HUES6 (cell line): ENCODE measurements around the gene PTP4A1.
"Not testable (repeated sequence)": the region's sequence is repeated elsewhere in the genome, so short reads cannot be mapped to it uniquely, and the experiment has no call there.

Source experiments
- H3K27ac ChIP-seq: 2 replicates; pipeline ENCODE4 v1.7.0; 2013; ENCODE audit warnings: low read depth, mild to moderate bottlenecking, low read length, inconsistent platforms
- H3K27me3 ChIP-seq: 2 replicates; pipeline ENCODE4 v1.6.1; 2013; ENCODE audit warnings: low read length; ENCODE audit not compliant: control insufficient read depth, insufficient read depth
- H3K36me3 ChIP-seq: 2 replicates; pipeline ENCODE4 v1.6.1; 2013; ENCODE audit warnings: low read length; ENCODE audit not compliant: control insufficient read depth, insufficient read depth
- H3K4me1 ChIP-seq: 2 replicates; pipeline ENCODE4 v1.6.1; 2013; ENCODE audit warnings: low read length; ENCODE audit not compliant: control insufficient read depth, insufficient read depth
- H3K4me3 ChIP-seq: 2 replicates; pipeline ENCODE4 v1.5.1; 2013; ENCODE audit warnings: low read depth, low read length
- H3K9ac ChIP-seq: one replicate; pipeline ENCODE4 v1.6.1; 2013; ENCODE audit warnings: mild to moderate bottlenecking, low read length
- H3K9me3 ChIP-seq: 2 replicates; pipeline ENCODE4 v1.6.1; 2013; ENCODE audit warnings: low read depth, low read length; ENCODE audit not compliant: control insufficient read depth, insufficient read depth

Gene PTP4A1

DNA sequence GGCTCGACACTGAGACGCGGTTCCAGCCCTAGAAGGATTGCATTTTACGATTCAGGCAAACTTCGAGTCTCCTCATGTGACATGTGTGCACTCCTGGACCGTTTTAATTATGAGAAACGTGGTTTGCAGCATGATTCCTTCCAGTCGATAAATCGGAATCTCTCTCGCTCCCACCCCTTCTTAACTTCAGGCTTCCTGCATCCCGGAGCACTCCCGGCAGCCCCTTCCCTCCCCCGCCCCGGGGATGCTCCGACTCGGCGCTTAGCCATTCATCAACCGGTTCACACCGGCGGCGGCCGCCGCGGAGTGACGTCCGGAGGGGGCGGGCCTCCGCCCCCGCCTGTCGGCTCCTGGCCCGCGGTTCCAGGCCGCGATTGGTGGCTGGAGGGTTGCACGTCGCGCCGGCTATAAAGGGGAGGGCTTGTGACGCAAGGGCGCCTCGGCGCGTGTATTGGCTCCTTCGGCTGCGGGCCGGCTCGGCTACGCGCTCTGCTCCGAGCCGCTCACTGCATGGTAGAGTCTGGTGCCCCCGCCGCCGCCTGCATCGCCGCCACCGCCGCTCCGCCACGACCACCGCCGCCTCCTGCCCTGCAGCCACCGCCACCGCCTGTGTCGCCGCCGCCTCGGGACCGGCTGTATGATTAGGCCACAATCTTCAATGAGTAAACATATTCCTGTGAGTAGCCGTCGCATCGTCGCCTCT is at the start of gene PTP4A1, which contains the start of gene LOC128125822:
Gene PTP4A1 (plus strand): TSS at position 437 of the 703 bp plus-strand sequence. CDS start 4,401 bp downstream, outside the sequence.
Gene LOC128125822 (plus strand): TSS at position 437 of the 703 bp plus-strand sequence.
- Histone ChIP-seq H3K9me3 (no peaks in the 10 kb centered on the region), H3K27ac (peak within 1 kb of the TSS; percentile 97), H3K27me3 (peaks cover 17% of the 10 kb centered on the region; the same call in 1 of the 2 replicates), H3K4me3 (peak within 1 kb of the TSS; percentile 71), H3K36me3 (peaks cover 21% of the 10 kb centered on the region), H3K9ac (peak within 1 kb of the TSS; percentile 99), H3K4me1 (peaks cover 7% of the 10 kb centered on the region; the same call in 1 of the 2 replicates)

DNA sequence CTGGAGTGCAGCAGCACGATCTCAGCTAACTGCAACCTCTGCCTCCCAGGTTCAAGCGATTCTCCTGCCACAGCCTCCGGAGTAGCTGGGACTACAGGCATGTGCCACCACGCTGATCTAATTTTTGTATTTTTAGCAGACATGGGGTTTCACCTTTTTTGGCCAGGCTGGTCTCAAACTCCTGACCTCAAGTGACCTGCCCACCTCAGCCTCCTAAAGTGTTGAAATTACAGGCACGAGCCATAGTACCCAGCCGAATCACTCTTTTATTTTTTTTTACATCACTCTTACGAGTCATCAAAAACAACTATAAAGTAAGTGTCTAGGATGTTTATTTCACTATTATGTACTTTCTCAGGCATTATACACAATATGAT is 49.4 kb upstream of the PTP4A1 start:
- not testable (repeated sequence) for H3K27ac ChIP-seq, H3K4me1 ChIP-seq, H3K9me3 ChIP-seq, H3K27me3 ChIP-seq, H3K9ac ChIP-seq, H3K36me3 ChIP-seq, H3K4me3 ChIP-seq

DNA sequence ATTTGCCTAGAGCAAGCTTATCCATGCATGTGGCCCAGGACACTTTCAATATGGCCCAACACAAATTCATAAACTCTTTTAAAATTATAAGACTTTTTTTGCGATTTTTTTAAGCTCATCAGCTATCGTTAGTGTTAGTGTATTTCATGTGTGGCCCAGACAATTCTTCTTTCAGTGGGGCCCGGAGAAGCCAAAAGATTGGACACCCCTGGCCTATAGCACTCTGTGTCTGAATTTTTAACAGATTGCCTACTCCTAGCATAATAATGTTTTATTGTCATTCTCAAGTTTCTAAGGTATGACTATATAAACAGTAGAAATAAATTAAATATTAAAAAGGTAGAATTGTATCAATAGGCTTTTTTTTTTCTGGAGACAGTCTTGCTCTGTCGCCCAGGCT is 48.6 kb upstream of the PTP4A1 start:
- no peak overlapping the region for H3K27ac ChIP-seq
- peaks cover 16% of the 10 kb centered on the region; the same call in 1 of the 2 replicates for H3K27me3 ChIP-seq
- H3K9me3 ChIP-seq, result no peaks in the 10 kb centered on the region
- H3K36me3 ChIP-seq, result no peaks in the 10 kb centered on the region
- no peak overlapping the region for H3K4me3 ChIP-seq
- H3K9ac ChIP-seq, result no peak overlapping the region
- no peaks in the 10 kb centered on the region for H3K4me1 ChIP-seq

- no peak overlapping the region for H3K9ac ChIP-seq
- H3K9me3 ChIP-seq, result no peaks in the 10 kb centered on the region
- H3K27ac ChIP-seq, result no peak overlapping the region
- H3K27me3 ChIP-seq, result peaks cover 28% of the 10 kb centered on the region
- no peaks in the 10 kb centered on the region for H3K36me3 ChIP-seq
- H3K4me1 ChIP-seq, result no peaks in the 10 kb centered on the region
- no peak overlapping the region for H3K4me3 ChIP-seq
These were observed 46.9 kb upstream of the PTP4A1 start for GRCh38 chr6:63525186-63525878.

- H3K36me3 ChIP-seq, result no peaks in the 10 kb centered on the region
- no peaks in the 10 kb centered on the region for H3K4me1 ChIP-seq
- no peak overlapping the region for H3K4me3 ChIP-seq
- H3K27me3 ChIP-seq, result peaks cover 43% of the 10 kb centered on the region
- no peak overlapping the region for H3K27ac ChIP-seq
- no peak overlapping the region for H3K9ac ChIP-seq
- no peaks in the 10 kb centered on the region for H3K9me3 ChIP-seq
These were observed 45.3 kb upstream of the PTP4A1 start for GRCh38 chr6:63526931-63527330.

- no peak overlapping the region for H3K27ac ChIP-seq
- H3K9me3 ChIP-seq, result no peaks in the 10 kb centered on the region
- H3K27me3 ChIP-seq, result peaks cover 50% of the 10 kb centered on the region
- H3K9ac ChIP-seq, result no peak overlapping the region
- H3K36me3 ChIP-seq, result no peaks in the 10 kb centered on the region
- no peaks in the 10 kb centered on the region for H3K4me1 ChIP-seq
- H3K4me3 ChIP-seq, result no peak overlapping the region
These were observed 44.4 kb upstream of the PTP4A1 start for GRCh38 chr6:63527658-63528514.

GRCh38 chr6:63529498-63529897 is 42.8 kb upstream of the PTP4A1 start:
- H3K9me3 ChIP-seq, result no peaks in the 10 kb centered on the region
- no peak overlapping the region for H3K27ac ChIP-seq
- peaks cover 66% of the 10 kb centered on the region for H3K27me3 ChIP-seq
- no peak overlapping the region for H3K9ac ChIP-seq
- no peak overlapping the region for H3K4me3 ChIP-seq
- no peaks in the 10 kb centered on the region for H3K36me3 ChIP-seq
- no peaks in the 10 kb centered on the region for H3K4me1 ChIP-seq

DNA sequence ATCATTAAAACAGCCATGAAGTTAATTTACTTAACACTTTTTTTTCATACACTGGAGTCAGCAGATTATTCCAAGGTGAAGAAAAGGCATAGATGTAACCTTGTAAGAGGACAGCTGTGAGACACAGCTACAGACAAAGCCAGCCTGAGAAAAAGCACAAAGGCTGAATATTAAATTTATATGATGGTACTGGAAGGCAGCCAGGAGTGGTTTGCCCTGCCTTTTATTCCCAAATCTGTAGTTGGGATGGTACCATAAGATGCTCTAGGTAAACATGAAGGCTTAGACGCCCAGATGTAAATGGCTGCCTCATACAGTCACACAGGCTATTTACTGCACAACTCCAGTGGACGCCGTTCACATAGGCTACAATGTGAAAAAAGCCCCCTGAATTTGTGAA is 42.1 kb upstream of the PTP4A1 start:
- no peaks in the 10 kb centered on the region for H3K9me3 ChIP-seq
- H3K27me3 ChIP-seq, result peaks cover 73% of the 10 kb centered on the region
- H3K27ac ChIP-seq, result no peak overlapping the region
- no peak overlapping the region for H3K4me3 ChIP-seq
- no peaks in the 10 kb centered on the region for H3K4me1 ChIP-seq
- no peaks in the 10 kb centered on the region for H3K36me3 ChIP-seq
- no peak overlapping the region for H3K9ac ChIP-seq

GRCh38 chr6:63530991-63531390 is 41.3 kb upstream of the PTP4A1 start:
- no peaks in the 10 kb centered on the region for H3K36me3 ChIP-seq
- H3K4me3 ChIP-seq, result no peak overlapping the region
- no peak overlapping the region for H3K27ac ChIP-seq
- no peaks in the 10 kb centered on the region for H3K9me3 ChIP-seq
- H3K27me3 ChIP-seq, result peaks cover 81% of the 10 kb centered on the region
- H3K9ac ChIP-seq, result no peak overlapping the region
- no peaks in the 10 kb centered on the region for H3K4me1 ChIP-seq

DNA sequence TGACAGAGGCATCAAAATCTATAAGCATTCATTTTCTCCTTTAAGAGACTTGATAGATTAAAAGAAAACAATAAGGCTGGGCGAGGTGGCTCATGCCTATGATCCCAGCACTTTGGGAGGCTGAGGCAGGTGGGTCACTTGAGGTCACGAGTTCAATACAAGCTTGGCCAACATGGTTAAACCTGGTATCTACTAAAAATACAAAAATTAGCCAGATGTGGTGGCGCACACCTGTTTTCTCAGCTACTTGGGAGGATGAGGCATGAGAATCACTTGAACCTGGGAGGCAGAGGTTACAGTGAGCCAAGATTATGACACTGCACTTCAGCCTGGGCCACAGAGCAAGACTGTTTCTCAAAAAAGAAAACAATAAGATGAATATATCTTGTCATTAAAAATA is 39.3 kb upstream of the PTP4A1 start:
- Histone ChIP-seq H3K36me3 (no peaks in the 10 kb centered on the region), H3K27ac (no peak overlapping the region), H3K9ac (no peak overlapping the region), H3K9me3 (no peaks in the 10 kb centered on the region), H3K27me3 (peaks cover 90% of the 10 kb centered on the region), H3K4me1 (no peaks in the 10 kb centered on the region), H3K4me3 (no peak overlapping the region)

- H3K27me3 ChIP-seq, result peaks cover 93% of the 10 kb centered on the region
- H3K36me3 ChIP-seq, result no peaks in the 10 kb centered on the region
- no peaks in the 10 kb centered on the region for H3K9me3 ChIP-seq
- H3K9ac ChIP-seq, result no peak overlapping the region
- H3K4me3 ChIP-seq, result no peak overlapping the region
- no peaks in the 10 kb centered on the region for H3K4me1 ChIP-seq
- H3K27ac ChIP-seq, result no peak overlapping the region
These were observed 38.3 kb upstream of the PTP4A1 start for GRCh38 chr6:63533952-63534351.
